Left lung (tissue), 10 donors: ENCODE measurements around the gene CTIF. TPM values are rescaled to one million over a fixed set of nuclear protein-coding genes. Genes with fewer than 3 reads are reported as not detected.

Source experiments
- ATAC-seq: fragments of 200-7000 bp; cut with Tn5 transposase; one replicate; pipeline ENCODE4 v1.9.1; 2020; ENCODE audit warnings: moderate library complexity
- DNase-seq, 4 donors: peaks; one replicate each; pipeline ENCODE4 v3.0.0-alpha.2; 2013 to 2020
- H3K27ac ChIP-seq, 2 donors: fragments of 200-600 bp; sonication (generic) in 1 of 2; one replicate each; pipeline versions ENCODE4 v1.5.0 to v1.8.0; 2020 to 2021
- H3K27me3 ChIP-seq, 2 donors: fragments of 200-600 bp; sonication (generic) in 1 of 2; one replicate each; pipeline versions ENCODE4 v1.5.0 to v1.8.0; 2020 to 2021
- H3K36me3 ChIP-seq, 2 donors: fragments of 200-600 bp; sonication (generic) in 1 of 2; one replicate each; pipeline versions ENCODE4 v1.5.0 to v1.8.0; 2020 to 2021
- H3K4me1 ChIP-seq, 2 donors: fragments of 200-600 bp; one replicate each; pipeline ENCODE4 v1.8.0; 2021
- H3K4me3 ChIP-seq, 2 donors: fragments of 200-600 bp; sonication (generic) in 1 of 2; one replicate each; pipeline versions ENCODE4 v1.5.0 to v1.8.0; 2020 to 2021; ENCODE audit warnings: mild to moderate bottlenecking in 1 of 2
- H3K9me3 ChIP-seq, 2 donors: fragments of 200-600 bp; sonication (generic) in 1 of 2; one replicate each; pipeline versions ENCODE4 v1.5.0 to v1.8.0; 2020 to 2021
- CTCF ChIP-seq, 2 donors: fragments of 200-600 bp; sonication (generic) in 1 of 2; IDR thresholded peaks; one replicate each; pipeline versions ENCODE4 v1.5.0 to v1.8.0; 2021; ENCODE audit warnings: antibody characterized with exemption in 2 of 2
- intact Hi-C, 2 donors: fragments of 100-400 bp; cut with DNase I; formaldehyde crosslinking; loops; one replicate each; pipeline versions ENCODE4 v1.11.2 to v1.14.2; 2022
- polyA plus RNA-seq, 6 donors: library from polyadenylated mRNA; unstranded; fragments of 120-200 nt; gene quantifications; one replicate each; pipeline ENCODE4 v1.2.1, GENCODE V29; 2013; ENCODE audit not compliant: insufficient read length in 6 of 6
- total RNA-seq, 2 donors: library from RNA; stranded (reverse); fragmentation: NEBNext Ultra II Directional; extraction: Animal tissue kit (Norgen Biotek cat#: 25700); gene quantifications; one replicate each; pipeline ENCODE4 v1.2.1, GENCODE V29; 2021
- donor health status: DM: no; HTN: yes; CAD: no.
- donor health status: DM: no; HTN: no; CAD: no.

CTIF gene
- total and polyA plus RNA-seq, 8 donors = 24.9 to 46.1 (median 34.9) TPM

GRCh38 chr18:48829443-48830149 lies 290.8 kb downstream of the CTIF start:
- Histone ChIP-seq H3K36me3 (no peaks in the 10 kb centered on the region), H3K4me3 (no peak overlapping the region), H3K27me3 (no peaks in the 10 kb centered on the region), H3K27ac (no peak overlapping the region), H3K4me1 (peaks cover 25 to 58% of the 10 kb centered on the region in 2 donors), H3K9me3 (no peaks in the 10 kb centered on the region)
- TF ChIP-seq CTCF (IDR thresholded peaks at IDR 0.05) = no peak
- intact Hi-C loops = no loop called here
- ATAC-seq (no peak), DNase-seq (peak in 1 of 4 donors; percentile 29)

- DNase-seq (no peak), ATAC-seq (no peak)
- Histone ChIP-seq H3K4me3 (no peak overlapping the region), H3K9me3 (no peaks in the 10 kb centered on the region), H3K4me1 (peaks cover 27 to 74% of the 10 kb centered on the region in 2 donors), H3K36me3 (no peaks in the 10 kb centered on the region), H3K27me3 (no peaks in the 10 kb centered on the region), H3K27ac (no peak overlapping the region)
- TF ChIP-seq CTCF (IDR thresholded peaks at IDR 0.05) = no peak
- intact Hi-C loops = no loop called here
Observed at GRCh38 chr18:48831113-48831759, 292.4 kb downstream of the CTIF start.

- Histone ChIP-seq H3K4me1 (peaks cover 27 to 76% of the 10 kb centered on the region in 2 donors), H3K27me3 (no peaks in the 10 kb centered on the region), H3K4me3 (no peak overlapping the region), H3K27ac (no peak overlapping the region), H3K9me3 (no peaks in the 10 kb centered on the region), H3K36me3 (no peaks in the 10 kb centered on the region)
- intact Hi-C loops = no loop called here
- no peak for TF ChIP-seq CTCF (IDR thresholded peaks at IDR 0.05)
- no peak for ATAC-seq
- no peak for DNase-seq
Observed at GRCh38 chr18:48831802-48832201, 293.0 kb downstream of the CTIF start.

DNA sequence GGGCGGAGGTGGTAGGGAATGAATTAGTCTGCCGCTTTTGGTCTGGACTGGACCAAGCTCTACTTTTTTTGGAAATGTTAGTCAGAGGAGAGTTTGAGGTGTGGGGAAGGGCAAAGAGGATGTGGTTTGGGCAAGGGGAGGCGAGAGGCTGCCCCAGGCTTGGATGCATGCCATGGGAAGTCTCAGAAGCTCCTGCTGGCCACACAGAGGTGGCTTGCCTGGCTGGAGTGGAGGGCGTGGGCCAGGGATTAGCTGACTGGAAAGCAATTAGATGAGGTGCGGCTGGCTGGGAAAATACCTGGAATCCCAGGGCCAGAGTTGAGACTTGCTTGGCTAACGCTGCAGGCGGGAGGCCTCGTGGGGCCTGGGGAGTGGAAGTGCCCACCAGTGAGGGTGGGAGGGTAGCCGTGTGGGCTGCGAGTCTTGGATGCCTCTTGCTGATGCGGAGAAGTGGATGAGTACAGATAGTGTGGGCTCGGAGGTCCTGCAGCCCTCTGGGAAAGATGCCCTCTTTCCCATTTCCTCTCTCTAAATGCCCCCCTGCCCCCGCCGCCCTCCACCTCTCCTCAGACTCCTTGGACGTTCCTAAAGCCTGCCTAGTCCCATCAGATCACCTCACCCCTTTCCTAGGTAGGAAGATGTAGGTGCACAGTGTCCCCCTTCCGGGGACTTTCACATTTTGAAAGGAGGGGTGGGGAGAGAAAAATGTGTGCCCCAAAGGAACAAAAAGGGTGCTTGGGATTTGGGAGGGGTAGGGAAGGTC lies 294.3 kb downstream of the CTIF start:
- no peaks in the 10 kb centered on the region for H3K9me3 ChIP-seq
- ATAC-seq (peak; percentile 60), DNase-seq (peak in 3 of 4 donors; percentile 41 to 87 (median 82))
- intact Hi-C loops = no loop called here
- H3K27ac ChIP-seq = peak overlapping the region; percentile 7 to 68
- no peak for TF ChIP-seq CTCF (IDR thresholded peaks at IDR 0.05)
- peaks cover 27 to 66% of the 10 kb centered on the region in 2 donors for H3K4me1 ChIP-seq
- H3K36me3 ChIP-seq = no peaks in the 10 kb centered on the region
- no peaks in the 10 kb centered on the region for H3K27me3 ChIP-seq
- peak overlapping the region in 1 of 2 donors; percentile 31 for H3K4me3 ChIP-seq
